ENCODE results near the gene DYNC1LI1. TPM values are rescaled to one million over a fixed set of nuclear protein-coding genes. Genes with fewer than 3 reads are reported as not detected.

DYNC1LI1 gene
- total and polyA plus RNA-seq, 9 of the 15 experiments (the other 6 are each of a cell fraction or from before 2014, with no cell fraction given) = 21.0 to 85.4 (median 61.3) TPM

- no peak for TF ChIP-seq E2F4 (CRISPR knock-in tag; IDR thresholded peaks at IDR 0.05; ENCODE audit: low read depth)
- TF ChIP-seq NFYB (IDR thresholded peaks at IDR 0.05; ENCODE audit: extremely low read depth, insufficient read length) = no peak
- TF ChIP-seq CBX8 (IDR thresholded peaks at IDR 0.05; ENCODE audit: borderline replicate concordance, extremely low read depth, low read depth, low read length, poor library complexity, severe bottlenecking) = no peak
- TF ChIP-seq ZNF311 (CRISPR knock-in tag; IDR thresholded peaks at IDR 0.05) = no peak
- TF ChIP-seq KLF16 (IDR thresholded peaks at IDR 0.05) = 0 out of 2 replicates have a peak, but pooled peaks have one; percentile 43
- no peak for TF ChIP-seq ZNF146 (CRISPR knock-in tag; IDR thresholded peaks at IDR 0.05; ENCODE audit: unreplicated experiment)
- no peak for TF ChIP-seq HMG20B (CRISPR knock-in tag; IDR thresholded peaks at IDR 0.05)
- TF ChIP-seq POLR2G (IDR thresholded peaks at IDR 0.05; ENCODE audit: low read depth, low read length) = peak; percentile 94
- TF ChIP-seq CBX5 (IDR thresholded peaks at IDR 0.05; ENCODE audit: borderline replicate concordance, low read depth) = no peak
- TF ChIP-seq CHD1 (IDR thresholded peaks at IDR 0.05; ENCODE audit: low read length) = peak; percentile 68
- peak; percentile 76 to 78; a peak in 2 of 4 replicates for TF ChIP-seq UBTF (IDR thresholded peaks at IDR 0.05; ENCODE audit: borderline replicate concordance in 1 of 2, low read depth in 2 of 2, low read length in 2 of 2)
- no peak for TF ChIP-seq POLR2AphosphoS2 (IDR thresholded peaks at IDR 0.05; ENCODE audit: low read length)
- TF ChIP-seq CEBPZ (IDR thresholded peaks at IDR 0.05; ENCODE audit: borderline replicate concordance, low read depth, low read length) = no peak
- TF ChIP-seq BRD9 (IDR thresholded peaks at IDR 0.05; ENCODE audit: low read depth, partially characterized antibody) = peak; percentile 61
- TF ChIP-seq MYBL2 (IDR thresholded peaks at IDR 0.05; ENCODE audit: low read depth) = no peak
- TF ChIP-seq MYBL2 (CRISPR knock-in tag; IDR thresholded peaks at IDR 0.05; ENCODE audit: borderline replicate concordance) = no peak
- no peak for TF ChIP-seq KHSRP (IDR thresholded peaks at IDR 0.05)
- peak in 1 of 2 experiments; percentile 59; a peak in 2 of 4 replicates for TF ChIP-seq ZNF639 (CRISPR knock-in tag; conservative IDR thresholded peaks at IDR 0.05 in 1 of 2, IDR thresholded peaks at IDR 0.05 in 1 of 2)
These were observed 68.3 kb downstream of the DYNC1LI1 start, which contains the start of gene CMTM6 (continued) for GRCh38 chr3:32502118-32502945.

All from K562 (cell line).